T-helper 2 cell treated with Interferon-gamma antibody and Interleukin-4, amounts not matched to agents 100 ng/mL and 5 ng/mL, for 36 hours (primary cell): ENCODE data around the gene GAS7. TPM values are rescaled to one million over a fixed set of nuclear protein-coding genes. Genes with fewer than 3 reads are reported as not detected.

Experiments
- intact Hi-C: fragments of 100-400 bp; cut with micrococcal nuclease; formaldehyde crosslinking; loops from one replicate; pipeline ENCODE4 v1.15.1; 2023
- total RNA-seq: library from RNA; stranded (reverse); gene quantifications from 2 replicates; pipeline ENCODE4 v1.2.3, GENCODE V29; 2022

GAS7 gene
- total RNA-seq, 1 donor from 2014 or later = 0.30 TPM

DNA sequence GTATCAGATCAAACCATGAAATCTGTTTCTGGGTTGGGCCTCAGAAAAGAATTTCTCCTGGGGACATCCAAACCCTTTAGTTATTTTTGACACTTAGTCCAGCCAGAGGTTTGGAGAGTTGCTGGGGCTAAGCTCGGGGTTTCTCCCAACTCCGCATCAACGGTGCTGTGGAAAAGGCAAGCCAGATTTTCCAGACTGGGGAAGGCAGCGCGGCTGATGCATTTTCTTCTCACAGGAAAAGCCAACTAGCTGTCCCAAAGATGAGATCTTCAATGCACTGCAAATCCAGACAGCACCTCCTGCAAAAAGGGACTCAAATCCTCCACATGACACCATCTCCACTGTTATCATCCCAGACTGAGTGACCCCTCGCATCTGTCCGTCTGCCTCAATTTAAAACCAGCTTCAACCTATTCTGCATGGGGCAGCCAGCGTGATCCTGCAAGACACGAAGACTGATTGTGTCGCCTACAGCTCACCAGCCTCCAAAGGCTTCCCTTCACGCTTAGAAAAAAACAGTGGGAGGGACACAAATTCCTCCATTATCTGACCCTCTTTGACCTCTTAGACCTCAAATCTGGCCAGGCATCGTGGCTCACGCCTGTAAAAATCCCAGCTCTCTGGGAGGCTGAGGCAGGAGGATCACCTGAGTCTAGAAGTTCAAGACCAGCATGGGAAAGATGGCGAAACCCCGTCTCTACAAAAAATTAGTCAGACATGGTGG lies 62.0 kb downstream of the GAS7 start:
- intact Hi-C loops = no loop called here

- intact Hi-C loops = no loop called here
These were observed 62.7 kb downstream of the GAS7 start for GRCh38 chr17:10135539-10136257.

GRCh38 chr17:10130677-10131076 lies 67.7 kb downstream of the GAS7 start:
- intact Hi-C loops = no loop called here

DNA sequence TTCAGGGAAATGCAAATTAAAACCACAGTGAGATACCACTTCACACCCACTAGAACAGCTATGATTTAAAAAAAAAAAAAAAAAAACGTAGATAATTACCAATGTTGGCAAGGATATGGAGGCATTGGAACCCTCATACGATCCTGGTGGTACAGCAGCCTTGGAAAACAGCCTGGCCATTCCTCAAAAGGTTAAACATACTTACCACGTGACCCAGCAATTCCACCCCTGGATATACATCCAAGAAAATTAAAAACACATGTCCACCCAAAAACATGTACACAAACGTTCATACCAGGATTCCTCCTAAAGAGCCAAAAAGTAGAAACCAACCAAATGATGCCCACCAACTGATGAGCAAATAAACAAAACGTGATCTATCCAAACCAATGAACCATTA lies 68.1 kb downstream of the GAS7 start:
- intact Hi-C loops = no loop called here

- intact Hi-C loops = no loop called here
These were observed 70.5 kb downstream of the GAS7 start for GRCh38 chr17:10127819-10128425.

- intact Hi-C loops = no loop called here
These were observed 71.5 kb downstream of the GAS7 start for GRCh38 chr17:10126616-10127501.

DNA sequence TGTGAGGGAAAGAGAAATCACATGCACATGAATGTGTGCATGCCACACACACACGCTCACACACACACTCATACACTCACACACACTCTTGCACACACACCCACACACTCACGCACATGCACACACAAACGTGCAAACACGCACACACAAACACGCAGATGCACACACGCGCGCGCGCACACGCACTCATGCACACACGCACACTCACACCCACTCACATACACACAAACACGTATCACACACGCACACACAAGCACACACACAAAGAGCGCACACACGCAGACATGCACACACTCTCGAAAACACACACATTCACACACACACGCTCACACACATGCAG lies 72.2 kb downstream of the GAS7 start:
- intact Hi-C loops = no loop called here

GRCh38 chr17:10125531-10126275 lies 72.7 kb downstream of the GAS7 start:
- intact Hi-C loops = no loop called here

- intact Hi-C loops = no loop called here
These were observed 75.3 kb downstream of the GAS7 start for GRCh38 chr17:10123093-10123492.

DNA sequence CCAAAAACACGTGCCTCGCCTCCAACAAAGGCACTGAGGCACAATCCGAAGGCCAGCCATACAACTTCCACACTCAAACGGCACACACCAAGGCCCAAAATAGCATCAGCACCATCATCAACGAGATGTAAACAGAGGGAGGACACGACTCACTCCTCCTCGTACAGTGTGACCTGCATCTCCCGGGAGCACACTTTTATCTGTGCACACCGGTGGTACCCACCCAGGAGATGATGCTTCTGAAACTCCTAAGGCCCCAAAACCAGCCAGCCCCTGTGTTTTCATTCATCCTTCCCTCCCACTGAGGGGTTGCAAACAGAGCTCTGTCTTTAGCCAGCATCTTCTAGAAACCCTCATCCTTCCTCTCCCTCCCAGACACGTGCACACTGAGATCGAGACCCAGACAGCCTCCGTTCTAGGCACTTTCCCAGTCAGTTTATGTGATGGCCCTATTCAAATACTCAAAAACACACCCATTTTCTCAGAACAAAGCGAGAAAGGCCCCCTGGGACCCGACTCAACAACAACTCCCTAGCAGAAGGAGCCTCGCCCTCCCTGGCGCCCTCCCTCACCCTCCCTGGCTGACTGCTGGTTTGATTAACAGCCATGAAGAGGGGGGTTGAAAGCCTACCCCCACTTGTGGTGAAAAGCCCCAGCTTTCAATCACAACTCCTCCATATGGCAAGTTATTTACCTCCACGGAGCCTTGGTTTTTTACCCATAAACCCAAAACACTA lies 76.3 kb downstream of the GAS7 start:
- intact Hi-C loops = no loop called here

DNA sequence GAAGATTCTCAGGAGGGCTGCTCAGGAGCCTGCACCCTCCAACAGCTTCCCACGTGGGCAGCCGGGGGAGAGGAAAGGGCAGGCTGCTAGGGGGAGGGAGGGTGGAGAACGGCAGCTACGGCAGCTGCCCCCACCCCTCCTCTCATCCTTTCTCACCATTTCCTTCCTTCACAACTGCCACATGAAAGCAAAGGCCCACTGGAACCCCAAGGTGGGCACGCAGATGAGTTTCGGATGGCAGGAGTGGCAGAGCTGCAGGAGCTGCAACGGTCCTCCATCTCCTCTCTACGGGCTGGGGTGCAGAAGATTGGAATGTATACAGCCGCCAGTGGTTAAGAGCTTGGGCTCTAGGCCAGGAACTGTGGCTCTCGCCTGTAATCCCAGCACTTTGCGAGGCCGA lies 77.7 kb downstream of the GAS7 start:
- intact Hi-C loops = no loop called here

GRCh38 chr17:10120109-10120485 lies 78.3 kb downstream of the GAS7 start:
- intact Hi-C loops = no loop called here

DNA sequence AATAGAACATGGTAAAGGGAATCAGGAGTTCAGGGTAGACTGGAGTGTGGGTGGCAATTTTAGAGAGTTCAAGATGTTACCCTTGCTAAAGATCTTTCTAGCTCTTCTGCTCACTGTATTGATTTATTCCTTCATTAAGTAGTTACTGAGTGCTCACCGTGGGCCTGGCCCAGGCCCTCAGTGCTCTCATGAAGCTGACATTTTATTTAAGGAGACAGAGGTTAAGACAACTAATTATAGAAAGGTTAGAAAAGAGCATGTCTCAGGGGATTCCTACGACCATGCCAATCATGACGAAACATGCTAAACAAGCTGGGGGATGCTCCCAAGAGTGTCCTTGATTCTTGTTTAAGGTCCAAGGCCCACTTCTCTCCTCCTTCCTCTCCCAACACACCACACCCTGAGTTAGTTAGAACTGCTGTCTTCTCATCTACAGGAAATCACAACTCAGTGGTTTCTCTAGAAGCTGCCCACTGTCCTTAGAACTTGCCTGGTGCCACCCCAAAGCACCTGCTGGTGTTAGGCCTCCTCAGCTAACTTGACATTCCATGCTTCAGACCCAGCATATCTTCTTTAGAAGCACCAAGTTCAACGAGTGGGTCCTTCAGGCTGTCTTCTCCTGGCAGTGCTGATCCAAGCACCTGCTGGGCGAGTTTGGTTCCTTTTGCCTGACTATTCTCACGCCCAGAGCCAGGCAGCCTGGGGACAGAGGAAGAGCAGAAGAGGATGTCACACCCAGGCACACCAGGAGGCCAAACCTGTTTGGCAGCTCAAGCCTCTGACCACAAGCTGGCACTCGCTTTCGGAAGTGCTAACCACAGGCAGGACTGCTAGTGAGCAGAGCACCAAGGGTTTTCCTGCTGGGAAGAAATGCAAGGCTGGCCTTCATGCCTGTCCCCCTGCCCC lies 79.0 kb downstream of the GAS7 start:
- intact Hi-C loops = no loop called here

DNA sequence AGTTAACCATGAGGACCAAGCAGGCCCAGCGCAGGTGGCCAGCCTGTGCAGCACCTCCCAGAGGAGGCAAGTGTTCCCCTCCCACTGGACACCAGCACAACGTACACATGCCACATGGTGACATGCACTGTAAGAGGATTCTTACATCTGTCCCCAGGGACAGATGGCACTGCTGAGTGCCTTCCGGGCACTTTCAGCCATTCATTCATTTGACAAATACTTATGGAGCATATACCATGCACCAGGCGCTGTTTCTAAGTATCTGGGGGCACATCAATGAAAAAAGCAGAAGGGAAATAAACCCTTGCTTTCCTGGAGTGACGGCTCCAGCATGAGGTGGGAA lies 79.6 kb downstream of the GAS7 start:
- intact Hi-C loops = no loop called here

- intact Hi-C loops = no loop called here
These were observed 80.8 kb downstream of the GAS7 start for GRCh38 chr17:10117581-10118001.

DNA sequence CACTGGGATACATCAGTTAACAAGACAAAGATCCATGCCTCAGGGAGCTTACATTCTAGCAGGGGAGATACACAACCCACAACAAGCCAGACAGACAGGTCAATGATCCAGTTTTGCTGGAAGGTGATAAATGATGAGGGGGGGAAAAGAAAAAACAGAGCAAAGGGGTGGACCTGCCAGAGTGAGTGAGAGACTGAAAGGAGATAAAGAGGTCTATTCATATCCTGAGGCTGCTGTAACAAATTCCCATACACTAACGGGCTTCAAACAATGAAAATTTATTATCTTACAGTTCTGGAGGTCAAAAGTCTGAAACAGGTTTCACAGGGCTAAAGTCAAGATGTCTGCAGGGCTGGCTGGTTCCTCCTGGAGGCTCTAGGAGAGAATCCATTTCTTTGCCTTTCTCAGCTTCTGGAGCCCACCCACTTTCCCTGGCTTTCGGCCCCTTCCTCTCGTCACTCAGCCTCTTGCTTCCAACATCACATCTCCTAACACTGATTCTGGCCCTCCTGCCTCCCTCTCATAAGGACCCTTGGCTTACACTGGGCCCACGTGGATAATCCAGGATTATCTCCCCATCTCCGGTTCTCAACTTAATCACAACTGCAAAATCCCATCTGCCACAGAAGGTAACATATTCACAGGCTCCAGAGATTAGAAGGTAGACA lies 81.5 kb downstream of the GAS7 start:
- intact Hi-C loops = no loop called here

GRCh38 chr17:10116267-10116666 lies 82.1 kb downstream of the GAS7 start:
- intact Hi-C loops = no loop called here

DNA sequence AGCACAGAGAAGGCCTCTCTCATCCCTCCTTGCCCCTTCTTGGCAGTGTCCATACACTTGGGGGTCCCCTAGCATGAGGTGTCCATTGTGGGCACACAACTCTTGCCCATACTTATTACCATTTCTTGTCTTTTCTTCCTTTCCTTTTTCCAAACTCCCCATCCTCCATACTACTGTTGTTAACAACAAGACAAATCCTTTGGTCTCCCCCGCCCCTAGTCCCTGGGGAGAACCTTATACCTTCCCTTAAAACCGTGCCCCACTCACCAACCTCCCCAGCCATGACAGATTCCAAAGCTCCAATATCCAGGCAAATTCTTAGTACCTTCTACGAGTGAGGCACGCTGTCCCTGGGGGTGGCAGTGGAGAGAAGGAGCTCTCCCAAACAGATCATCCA lies 82.9 kb downstream of the GAS7 start:
- intact Hi-C loops = no loop called here
